Calu3 (cell line): ENCODE data around the gene GALNT17. TPM values are rescaled to one million over a fixed set of nuclear protein-coding genes. Genes with fewer than 3 reads are reported as not detected.

Experiments
- BruUV-seq: library from RNA; stranded (reverse); fragments of 400-500 nt; replicated peaks from 2 replicates; lab custom pipeline; 2021; lab: Mats Ljungman, UMichigan
- CTCF ChIA-PET: fragments of 300-600 bp; sonication (Branson Sonifier 250); formaldehyde crosslinking; loops from one replicate; lab custom pipeline; 2022; ENCODE audit warnings: antibody characterized with exemption; lab: Charles Lee
- DNase-seq: peaks from one replicate; pipeline ENCODE4 v3.0.0; 2022
- H3K27ac Mint-ChIP-seq: one replicate; pipeline ENCODE4 v1.8.0; 2022; ENCODE audit warnings: mixed read lengths; ENCODE audit not compliant: unreplicated experiment
- H3K27me3 Mint-ChIP-seq: one replicate; pipeline ENCODE4 v1.8.0; 2022; ENCODE audit warnings: mixed read lengths; ENCODE audit not compliant: unreplicated experiment
- H3K36me3 Mint-ChIP-seq: one replicate; pipeline ENCODE4 v1.8.0; 2022; ENCODE audit warnings: mild to moderate bottlenecking, moderate library complexity, mixed read lengths; ENCODE audit not compliant: insufficient read depth, unreplicated experiment
- H3K4me1 Mint-ChIP-seq: one replicate; pipeline ENCODE4 v1.8.0; 2022; ENCODE audit warnings: mild to moderate bottlenecking, low read depth, mixed read lengths; ENCODE audit not compliant: unreplicated experiment
- H3K4me3 Mint-ChIP-seq: one replicate; pipeline ENCODE4 v1.8.0; 2022; ENCODE audit warnings: mild to moderate bottlenecking, low read depth, moderate library complexity, mixed read lengths; ENCODE audit not compliant: unreplicated experiment
- H3K9me3 Mint-ChIP-seq: one replicate; pipeline ENCODE4 v1.8.0; 2022; ENCODE audit warnings: low read depth, mixed read lengths; ENCODE audit not compliant: unreplicated experiment
- intact Hi-C: fragments of 100-400 bp; cut with micrococcal nuclease; formaldehyde crosslinking; loops from one replicate; pipeline ENCODE4 v1.10.0; 2022; ENCODE audit not compliant: unreplicated experiment
- total RNA-seq: library from RNA; stranded (reverse); gene quantifications from 2 replicates; pipeline ENCODE4 v1.2.3, GENCODE V29; 2022
- TF ChIP-seq, protein P1 (sequence below): fragments of 200-600 bp; IDR thresholded peaks from one replicate; pipeline ENCODE4 v1.8.0; 2022; ENCODE audit warnings: antibody characterized with exemption; ENCODE audit not compliant: unreplicated experiment

GALNT17 gene
- total RNA-seq, 1 experiment from 2014 or later = not detected

DNA sequence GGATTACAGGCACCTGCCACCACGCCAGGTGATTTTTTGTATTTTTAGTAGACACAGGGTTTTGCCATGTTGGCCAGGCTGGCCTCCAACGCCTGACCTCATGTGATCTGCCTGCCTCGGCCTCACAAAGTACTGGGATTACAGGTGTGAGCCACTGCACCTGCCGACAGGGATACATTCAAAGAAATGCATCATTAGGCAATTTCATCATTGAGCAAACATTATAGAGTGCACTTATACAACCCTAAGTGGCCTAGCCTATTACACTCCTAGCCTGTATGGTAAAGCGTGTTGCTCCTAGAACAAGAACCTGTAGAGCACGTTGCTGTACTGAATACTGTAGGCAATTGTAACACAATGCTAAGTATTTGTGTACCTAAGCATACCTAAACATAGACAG, 350.3 kb downstream of the GALNT17 start:
- no peak overlapping the region for H3K27ac Mint-ChIP-seq
- H3K36me3 Mint-ChIP-seq = no peaks in the 10 kb centered on the region
- H3K4me1 Mint-ChIP-seq = no peaks in the 10 kb centered on the region
- intact Hi-C loops = no loop called here
- CTCF ChIA-PET = no interaction called here
- no peak overlapping the region for H3K4me3 Mint-ChIP-seq
- no TSS peak for BruUV-seq
- no peaks in the 10 kb centered on the region for H3K27me3 Mint-ChIP-seq
- peaks cover 6% of the 10 kb centered on the region for H3K9me3 Mint-ChIP-seq
- DNase-seq = no peak
- TF ChIP-seq, protein P1, sequence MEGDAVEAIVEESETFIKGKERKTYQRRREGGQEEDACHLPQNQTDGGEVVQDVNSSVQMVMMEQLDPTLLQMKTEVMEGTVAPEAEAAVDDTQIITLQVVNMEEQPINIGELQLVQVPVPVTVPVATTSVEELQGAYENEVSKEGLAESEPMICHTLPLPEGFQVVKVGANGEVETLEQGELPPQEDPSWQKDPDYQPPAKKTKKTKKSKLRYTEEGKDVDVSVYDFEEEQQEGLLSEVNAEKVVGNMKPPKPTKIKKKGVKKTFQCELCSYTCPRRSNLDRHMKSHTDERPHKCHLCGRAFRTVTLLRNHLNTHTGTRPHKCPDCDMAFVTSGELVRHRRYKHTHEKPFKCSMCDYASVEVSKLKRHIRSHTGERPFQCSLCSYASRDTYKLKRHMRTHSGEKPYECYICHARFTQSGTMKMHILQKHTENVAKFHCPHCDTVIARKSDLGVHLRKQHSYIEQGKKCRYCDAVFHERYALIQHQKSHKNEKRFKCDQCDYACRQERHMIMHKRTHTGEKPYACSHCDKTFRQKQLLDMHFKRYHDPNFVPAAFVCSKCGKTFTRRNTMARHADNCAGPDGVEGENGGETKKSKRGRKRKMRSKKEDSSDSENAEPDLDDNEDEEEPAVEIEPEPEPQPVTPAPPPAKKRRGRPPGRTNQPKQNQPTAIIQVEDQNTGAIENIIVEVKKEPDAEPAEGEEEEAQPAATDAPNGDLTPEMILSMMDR = no peak

DNA sequence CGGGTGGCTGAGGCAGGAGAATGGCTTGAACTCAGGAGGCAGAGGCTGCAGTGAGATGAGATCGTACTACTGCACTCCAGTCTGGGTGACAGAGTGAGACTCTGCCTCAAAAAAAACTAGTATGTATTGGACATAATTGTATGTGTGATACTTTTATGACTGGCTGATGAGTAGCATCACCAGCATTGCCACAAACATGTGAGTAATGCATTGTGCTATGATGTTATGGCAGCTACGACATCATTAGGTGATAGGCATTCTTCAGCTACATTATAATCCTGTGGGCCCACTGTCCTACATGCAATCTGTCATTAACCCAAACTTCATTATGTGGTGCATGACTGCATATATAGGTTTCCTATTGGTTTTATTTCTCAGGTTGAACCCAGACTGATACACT, 352.4 kb downstream of the GALNT17 start:
- Mint-ChIP-seq H3K27ac (no peak overlapping the region), H3K36me3 (no peaks in the 10 kb centered on the region), H3K9me3 (peaks cover 6% of the 10 kb centered on the region), H3K4me1 (no peaks in the 10 kb centered on the region), H3K27me3 (no peaks in the 10 kb centered on the region), H3K4me3 (no peak overlapping the region)
- CTCF ChIA-PET = no interaction called here
- intact Hi-C loops = no loop called here
- DNase-seq = no peak
- no TSS peak for BruUV-seq
- TF ChIP-seq, protein P1 = no peak

DNA sequence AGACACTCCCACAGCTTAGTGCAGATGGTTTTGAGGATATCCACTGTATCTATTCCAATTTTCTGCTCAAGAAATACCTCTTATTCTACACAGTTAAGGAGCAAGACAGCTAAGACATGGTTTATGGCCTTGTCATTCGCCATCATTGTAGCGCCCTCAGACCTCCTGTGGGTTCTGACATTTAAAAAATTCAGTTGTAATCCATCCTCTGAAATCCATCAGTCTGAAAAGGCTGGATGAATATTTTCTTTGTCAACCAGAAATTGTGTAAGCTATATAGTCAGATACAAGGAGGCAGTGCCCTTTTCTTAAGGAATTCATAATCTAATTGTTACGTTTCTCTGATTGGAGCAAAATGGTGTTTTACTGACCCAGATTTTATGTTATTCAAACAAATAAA, 353.6 kb downstream of the GALNT17 start:
- H3K27ac Mint-ChIP-seq = no peak overlapping the region
- no peaks in the 10 kb centered on the region for H3K4me1 Mint-ChIP-seq
- CTCF ChIA-PET = interaction anchor here (0.6 kb wide), 1 partner anchor 1423 kb away, joined by 3 read pairs; no protein-coding TSS in a partner anchor
- H3K36me3 Mint-ChIP-seq = no peaks in the 10 kb centered on the region
- H3K9me3 Mint-ChIP-seq = peaks cover 6% of the 10 kb centered on the region
- TF ChIP-seq, protein P1 = no peak
- BruUV-seq = no TSS peak
- no peaks in the 10 kb centered on the region for H3K27me3 Mint-ChIP-seq
- no peak overlapping the region for H3K4me3 Mint-ChIP-seq
- no peak for DNase-seq
- intact Hi-C loops = no loop called here

DNA sequence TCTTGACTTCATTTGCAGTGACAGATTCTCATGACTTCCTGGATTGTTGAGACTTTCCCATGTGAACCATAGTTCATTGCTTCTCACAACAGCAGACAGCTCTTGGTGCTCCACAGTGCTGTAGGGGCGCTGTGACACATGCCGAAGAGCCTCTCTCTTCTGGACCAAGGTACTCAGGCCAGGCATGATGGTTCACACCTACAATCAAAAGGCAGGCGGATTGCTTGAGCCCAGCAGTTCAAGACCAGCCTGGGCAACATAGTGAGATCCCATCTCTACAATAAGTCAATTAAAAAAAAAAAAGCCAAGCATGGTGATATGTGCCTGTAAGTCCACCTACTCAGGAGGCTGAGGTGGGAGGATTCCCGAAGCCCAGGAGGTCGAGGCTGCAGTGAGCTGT, 354.5 kb downstream of the GALNT17 start:
- TF ChIP-seq, protein P1 = no peak
- intact Hi-C loops = no loop called here
- Mint-ChIP-seq H3K4me3 (no peak overlapping the region), H3K36me3 (no peaks in the 10 kb centered on the region), H3K9me3 (peaks cover 6% of the 10 kb centered on the region), H3K27ac (no peak overlapping the region), H3K4me1 (no peaks in the 10 kb centered on the region), H3K27me3 (no peaks in the 10 kb centered on the region)
- CTCF ChIA-PET = no interaction called here
- DNase-seq = no peak
- BruUV-seq = no TSS peak
